Skin epidermis (tissue), 12 donors: Measurements from ENCODE around the gene TMEM45B.
"Not testable (repeated sequence)": the region's sequence is repeated elsewhere in the genome, so short reads cannot be mapped to it uniquely, and the experiment has no call there.

Experiments
- H3K27ac ChIP-seq, 21 experiments: fragments of 200-600 bp; sonication (generic) in 11 of 21; one replicate each; pipeline ENCODE4 v1.5.0; 2020; ENCODE audit warnings: mild to moderate bottlenecking in 3 of 21, inconsistent platforms in 2 of 21, moderate library complexity in 2 of 21
- H3K4me3 ChIP-seq, 7 experiments: fragments of 200-600 bp; sonication (generic) in 2 of 7; one replicate each; pipeline ENCODE4 v1.5.0; 2020; ENCODE audit warnings: inconsistent platforms in 2 of 7, mild to moderate bottlenecking in 2 of 7, moderate library complexity in 1 of 7

TMEM45B gene

GRCh38 chr11:129846508-129847335, 31.1 kb downstream of the TMEM45B start:
- H3K27ac ChIP-seq: peak overlapping the region in 5 of 21 experiments; percentile 10 to 43 (median 36)
- no peak overlapping the region for H3K4me3 ChIP-seq

DNA sequence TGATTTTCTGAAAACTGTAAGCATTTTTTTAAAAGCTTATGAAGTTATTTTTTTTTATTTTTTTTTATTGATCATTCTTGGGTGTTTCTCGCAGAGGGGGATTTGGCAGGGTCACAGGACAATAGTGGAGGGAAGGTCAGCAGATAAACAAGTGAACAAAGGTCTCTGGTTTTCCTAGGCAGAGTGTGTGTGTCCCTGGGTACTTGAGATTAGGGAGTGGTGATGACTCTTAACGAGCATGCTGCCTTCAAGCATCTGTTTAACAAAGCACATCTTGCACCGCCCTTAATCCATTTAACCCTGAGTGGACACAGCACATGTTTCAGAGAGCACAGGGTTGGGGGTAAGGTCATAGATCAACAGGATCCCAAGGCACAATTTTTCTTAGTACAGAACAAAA, 31.7 kb downstream of the TMEM45B start:
- H3K4me3 ChIP-seq: not testable (repeated sequence)
- peak overlapping the region in 1 of 21 experiments; percentile 14 for H3K27ac ChIP-seq

GRCh38 chr11:129849447-129850130, 33.9 kb downstream of the TMEM45B start:
- H3K27ac ChIP-seq: no peak overlapping the region

DNA sequence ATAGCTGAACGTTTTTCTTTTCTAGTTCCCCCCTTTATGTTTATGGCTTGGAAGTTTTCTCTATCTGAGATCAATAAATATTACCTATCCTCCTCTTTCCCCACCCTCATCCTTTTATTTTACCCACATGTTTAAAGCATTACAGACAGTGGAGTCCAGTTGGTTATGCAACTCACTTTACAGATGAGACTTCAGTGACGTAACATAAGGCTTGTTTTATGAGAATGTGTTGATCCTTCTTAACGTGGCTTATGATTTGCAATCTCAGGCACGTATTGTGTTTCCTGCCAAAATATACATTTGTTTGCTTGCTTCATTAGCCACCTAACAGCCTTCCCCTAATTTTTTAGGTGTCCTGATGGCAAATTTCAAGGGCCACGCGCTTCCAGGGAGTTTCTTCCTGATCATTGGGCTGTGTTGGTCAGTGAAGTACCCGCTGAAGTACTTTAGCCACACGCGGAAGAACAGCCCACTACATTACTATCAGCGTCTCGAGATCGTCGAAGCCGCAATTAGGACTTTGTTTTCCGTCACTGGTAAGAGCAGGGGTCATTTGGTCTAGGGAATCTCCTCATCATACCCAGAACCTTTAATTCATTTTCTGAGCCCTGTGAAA, 36.6 kb downstream of the TMEM45B start:
- Histone ChIP-seq H3K27ac (no peak overlapping the region), H3K4me3 (no peak overlapping the region)

More at GRCh38 chr11:129849447-129850130, 33.9 kb downstream of the TMEM45B start:
- H3K4me3 ChIP-seq: no peak overlapping the region

GRCh38 chr11:129853518-129854231, 38.0 kb downstream of the TMEM45B start:
- H3K4me3 ChIP-seq: no peak overlapping the region
- peak overlapping the region in 13 of 21 experiments; percentile 21 to 76 (median 50) for H3K27ac ChIP-seq

DNA sequence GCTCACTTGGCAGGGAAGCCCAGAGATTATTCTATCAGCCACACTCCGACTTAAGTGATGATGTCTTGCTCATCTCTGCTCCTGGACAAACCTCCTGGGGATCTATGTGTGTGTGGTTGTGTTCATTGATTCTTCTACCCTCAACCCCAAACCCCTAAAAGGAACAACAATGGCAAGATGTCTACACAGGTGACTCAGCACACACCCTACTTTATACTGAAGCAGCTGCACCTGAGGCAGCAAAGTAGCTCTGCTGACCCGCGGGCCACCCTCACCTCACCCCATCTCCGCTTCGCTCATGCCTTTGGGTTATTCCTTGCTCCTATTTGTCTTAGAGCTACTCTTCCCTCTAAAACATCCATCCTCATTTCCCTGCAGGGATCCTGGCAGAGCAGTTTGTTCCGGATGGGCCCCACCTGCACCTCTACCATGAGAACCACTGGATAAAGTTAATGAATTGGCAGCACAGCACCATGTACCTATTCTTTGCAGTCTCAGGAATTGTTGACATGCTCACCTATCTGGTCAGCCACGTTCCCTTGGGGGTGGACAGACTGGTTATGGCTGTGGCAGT, 38.7 kb downstream of the TMEM45B start:
- Histone ChIP-seq H3K4me3 (no peak overlapping the region), H3K27ac (peak overlapping the region in 7 of 21 experiments; percentile 11 to 76 (median 50))

- H3K4me3 ChIP-seq: no peak overlapping the region
- peak overlapping the region in 2 of 21 experiments; percentile 66 to 76 for H3K27ac ChIP-seq
Observed at GRCh38 chr11:129855086-129855485, 39.4 kb downstream of the TMEM45B start.

- H3K4me3 ChIP-seq: no peak overlapping the region
- H3K27ac ChIP-seq: no peak overlapping the region
Observed at GRCh38 chr11:129856036-129856435, 40.4 kb downstream of the TMEM45B start.

GRCh38 chr11:129861702-129862522, 46.3 kb downstream of the TMEM45B start:
- peak overlapping the region in 14 of 21 experiments; percentile 5 to 70 (median 36) for H3K27ac ChIP-seq
- no peak overlapping the region for H3K4me3 ChIP-seq

- H3K27ac ChIP-seq: peak overlapping the region in 1 of 21 experiments; percentile 18
Observed at GRCh38 chr11:129864811-129865210, 49.2 kb downstream of the TMEM45B start.

GRCh38 chr11:129865701-129866100, 50.1 kb downstream of the TMEM45B start:
- Histone ChIP-seq H3K27ac (no peak overlapping the region), H3K4me3 (no peak overlapping the region)

More at GRCh38 chr11:129864811-129865210, 49.2 kb downstream of the TMEM45B start:
- no peak overlapping the region for H3K4me3 ChIP-seq

DNA sequence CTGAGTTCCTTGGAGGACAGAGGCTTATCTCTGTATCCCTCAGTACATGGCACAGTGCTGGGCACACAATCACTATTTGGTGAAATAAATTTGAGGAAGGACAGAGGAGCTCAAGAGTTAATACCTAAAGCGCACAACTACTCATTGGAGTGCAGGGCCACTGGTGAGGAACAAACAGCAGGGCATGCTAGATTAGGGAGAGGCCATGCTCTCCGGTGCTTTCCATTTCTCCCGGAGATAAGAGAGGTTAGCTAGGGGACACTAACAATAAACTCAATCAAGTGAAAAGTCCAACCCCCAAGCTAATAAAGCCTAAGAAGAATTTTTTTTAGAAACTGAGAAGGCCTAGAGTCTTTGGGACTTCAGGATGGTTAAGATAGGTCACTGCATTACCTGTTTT, 50.7 kb downstream of the TMEM45B start:
- Histone ChIP-seq H3K4me3 (no peak overlapping the region), H3K27ac (no peak overlapping the region)

- H3K4me3 ChIP-seq, H3K27ac ChIP-seq: not testable (repeated sequence)
Observed at GRCh38 chr11:129868626-129869025, 53.0 kb downstream of the TMEM45B start.

DNA sequence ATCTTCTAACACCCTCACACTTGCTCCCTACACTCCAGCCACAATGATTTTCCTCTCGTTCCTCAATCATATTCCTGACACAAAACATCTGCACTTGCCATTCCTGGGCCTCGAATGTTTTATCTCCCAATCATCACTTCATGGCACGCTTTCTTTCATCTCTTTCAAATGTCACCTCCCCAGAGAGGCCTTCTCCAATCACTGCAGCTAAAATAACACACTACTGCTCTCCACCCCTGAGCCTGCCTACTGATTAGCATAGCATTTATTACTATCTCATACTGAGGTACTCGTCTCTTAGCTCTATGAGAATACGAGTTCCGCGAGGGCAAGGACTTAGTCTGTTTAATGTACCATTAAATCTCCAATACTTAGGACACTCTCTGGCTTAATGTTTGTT, 56.3 kb downstream of the TMEM45B start:
- no peak overlapping the region for H3K4me3 ChIP-seq
- no peak overlapping the region for H3K27ac ChIP-seq

GRCh38 chr11:129880311-129880710, 64.7 kb downstream of the TMEM45B start:
- H3K27ac ChIP-seq: no peak overlapping the region
- H3K4me3 ChIP-seq: no peak overlapping the region

- H3K4me3 ChIP-seq: no peak overlapping the region
- H3K27ac ChIP-seq: no peak overlapping the region
Observed at GRCh38 chr11:129881570-129882170, 66.0 kb downstream of the TMEM45B start.

GRCh38 chr11:129884581-129884980, 68.9 kb downstream of the TMEM45B start:
- no peak overlapping the region for H3K4me3 ChIP-seq
- no peak overlapping the region for H3K27ac ChIP-seq

DNA sequence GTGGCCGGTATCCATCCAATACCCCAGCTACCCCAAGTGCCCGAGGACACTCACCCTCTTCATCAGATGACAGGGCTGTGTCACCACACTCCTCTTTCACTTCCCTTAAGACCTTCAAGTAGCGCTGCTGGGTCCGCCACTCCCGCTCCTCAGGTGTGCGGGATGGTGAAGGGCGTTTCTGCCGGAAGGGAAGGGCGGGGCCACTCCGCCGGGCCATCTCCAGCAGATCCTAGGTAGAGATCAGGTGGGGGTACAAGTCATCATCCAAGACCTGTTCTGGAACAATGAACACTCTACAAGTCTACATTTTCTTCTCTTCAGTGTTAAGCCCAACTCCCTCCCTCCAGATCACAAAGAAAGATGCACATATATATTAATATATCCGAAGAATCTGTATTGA, 69.7 kb downstream of the TMEM45B start:
- Histone ChIP-seq H3K27ac (no peak overlapping the region), H3K4me3 (no peak overlapping the region)
